ENCODE measurements around the gene KIAA1549. TPM values are rescaled to one million over a fixed set of nuclear protein-coding genes. Genes with fewer than 3 reads are reported as not detected.
"Not testable (repeated sequence)": the region's sequence is repeated elsewhere in the genome, so short reads cannot be mapped to it uniquely, and the experiment has no call there.

The KIAA1549 gene
- 5.8 and 7.6 TPM in 2 replicates for total RNA-seq

DNA sequence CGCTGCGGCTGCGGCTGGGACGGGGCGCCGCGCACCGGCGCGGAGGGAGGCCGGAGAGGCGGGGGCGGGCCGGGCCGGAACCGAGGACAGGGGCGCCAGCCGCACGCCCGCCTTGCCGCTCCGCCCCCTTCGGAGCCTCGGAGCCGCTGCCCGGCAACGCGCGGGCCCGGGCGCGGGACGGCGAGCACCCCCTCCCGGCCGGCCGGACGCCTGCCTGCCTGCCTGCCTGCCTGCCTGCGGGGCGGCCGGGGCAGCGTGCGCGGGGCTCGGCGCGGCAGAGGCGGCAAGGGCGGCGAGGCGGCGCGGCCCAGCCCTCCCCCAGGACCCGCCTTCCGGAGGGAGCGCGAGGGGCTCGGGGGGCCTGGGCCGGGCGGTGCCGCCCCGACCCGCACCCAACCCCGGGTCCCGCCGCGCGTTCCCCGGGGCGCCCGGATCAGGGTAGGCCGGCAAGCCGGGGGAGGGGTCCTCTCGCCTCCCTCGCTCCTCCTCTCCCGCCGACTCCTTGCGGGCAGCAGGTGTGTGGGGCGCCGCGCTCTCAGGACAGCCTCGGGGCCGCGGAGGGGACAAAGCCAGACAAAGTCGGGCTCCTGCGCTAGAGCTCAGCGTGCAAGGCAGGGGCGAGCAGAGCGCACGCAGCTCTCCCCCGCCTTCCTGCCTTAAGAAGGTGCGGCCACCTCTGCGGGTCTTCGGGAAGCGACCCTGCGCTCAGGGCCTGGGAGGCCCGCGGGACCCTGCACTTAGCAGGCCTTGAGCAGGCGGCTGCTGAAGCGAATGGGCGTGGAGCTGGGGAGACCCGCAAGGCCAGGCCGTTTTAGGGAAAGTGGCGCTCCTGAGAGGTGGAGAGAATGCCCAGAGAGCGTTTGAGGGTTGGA, at the start of gene KIAA1549:
Gene KIAA1549, minus strand, starts transcription at position 58 of the 872 bp plus-strand sequence. CDS start 120 bp downstream, outside the sequence.
- no peaks in the 10 kb centered on the region for H3K36me3 ChIP-seq (ENCODE audit: control insufficient read depth, insufficient read depth, low read length)
- peak within 1 kb of the TSS; percentile 67 for H3K4me3 ChIP-seq (ENCODE audit: low read depth, low read length)
- TF ChIP-seq, protein P1, sequence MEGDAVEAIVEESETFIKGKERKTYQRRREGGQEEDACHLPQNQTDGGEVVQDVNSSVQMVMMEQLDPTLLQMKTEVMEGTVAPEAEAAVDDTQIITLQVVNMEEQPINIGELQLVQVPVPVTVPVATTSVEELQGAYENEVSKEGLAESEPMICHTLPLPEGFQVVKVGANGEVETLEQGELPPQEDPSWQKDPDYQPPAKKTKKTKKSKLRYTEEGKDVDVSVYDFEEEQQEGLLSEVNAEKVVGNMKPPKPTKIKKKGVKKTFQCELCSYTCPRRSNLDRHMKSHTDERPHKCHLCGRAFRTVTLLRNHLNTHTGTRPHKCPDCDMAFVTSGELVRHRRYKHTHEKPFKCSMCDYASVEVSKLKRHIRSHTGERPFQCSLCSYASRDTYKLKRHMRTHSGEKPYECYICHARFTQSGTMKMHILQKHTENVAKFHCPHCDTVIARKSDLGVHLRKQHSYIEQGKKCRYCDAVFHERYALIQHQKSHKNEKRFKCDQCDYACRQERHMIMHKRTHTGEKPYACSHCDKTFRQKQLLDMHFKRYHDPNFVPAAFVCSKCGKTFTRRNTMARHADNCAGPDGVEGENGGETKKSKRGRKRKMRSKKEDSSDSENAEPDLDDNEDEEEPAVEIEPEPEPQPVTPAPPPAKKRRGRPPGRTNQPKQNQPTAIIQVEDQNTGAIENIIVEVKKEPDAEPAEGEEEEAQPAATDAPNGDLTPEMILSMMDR (IDR thresholded peaks at IDR 0.05; ENCODE audit: insufficient read depth, low read length, poor library complexity, severe bottlenecking): no peak
- H3K27me3 ChIP-seq (ENCODE audit: control insufficient read depth, insufficient read depth, low read length): no peaks in the 10 kb centered on the region
- no peak for DNase-seq (ENCODE audit: low read depth)

DNA sequence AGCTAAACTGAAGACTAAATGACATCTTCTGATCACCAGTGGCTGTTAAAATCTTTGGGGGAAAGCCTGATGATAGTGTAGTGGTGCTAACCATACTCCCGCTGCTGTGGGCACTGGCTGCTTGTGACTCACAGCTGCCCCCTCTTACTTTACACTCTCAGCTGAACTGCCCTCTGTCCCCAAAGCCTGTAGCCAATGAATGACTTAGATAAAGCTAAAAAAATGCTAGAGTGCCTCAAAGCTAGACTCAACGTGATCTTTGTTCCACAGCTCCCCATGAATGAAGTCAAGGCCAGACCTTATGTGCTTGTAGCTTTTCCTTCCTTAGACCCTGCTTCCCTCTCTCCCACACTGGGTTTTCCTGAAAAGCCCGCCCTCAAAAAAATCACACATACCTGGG, 48.2 kb upstream of the KIAA1549 start:
- no peak for DNase-seq (ENCODE audit: low read depth)
- Histone ChIP-seq H3K36me3 (ENCODE audit: control insufficient read depth, insufficient read depth, low read length) (peaks cover 1% of the 10 kb centered on the region), H3K27me3 (ENCODE audit: control insufficient read depth, insufficient read depth, low read length) (no peaks in the 10 kb centered on the region), H3K4me3 (ENCODE audit: low read depth, low read length) (no peak overlapping the region)
- TF ChIP-seq, protein P1 (IDR thresholded peaks at IDR 0.05; ENCODE audit: insufficient read depth, low read length, poor library complexity, severe bottlenecking): no peak

DNA sequence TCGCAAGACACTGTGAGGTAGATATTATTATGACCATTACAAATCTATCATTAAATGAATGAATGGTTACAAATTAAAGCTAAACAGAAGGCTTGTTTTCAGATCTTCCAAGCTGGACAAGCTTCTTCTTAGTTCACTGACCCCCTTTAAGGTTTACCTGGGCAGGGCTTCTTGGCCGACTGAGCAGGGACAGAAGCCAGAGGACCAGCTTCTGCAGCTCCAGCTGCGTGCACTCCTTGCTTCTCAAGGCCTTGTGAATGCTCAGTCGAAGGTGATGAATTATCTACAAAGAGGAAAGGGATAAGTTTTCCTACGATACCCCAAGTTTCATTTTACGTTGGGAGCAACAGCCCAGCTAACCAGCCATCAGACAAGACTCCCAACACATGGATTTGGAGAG, 45.4 kb upstream of the KIAA1549 start:
- no peak for DNase-seq (ENCODE audit: low read depth)
- no peak overlapping the region for H3K4me3 ChIP-seq (ENCODE audit: low read depth, low read length)
- H3K27me3 ChIP-seq (ENCODE audit: control insufficient read depth, insufficient read depth, low read length): no peaks in the 10 kb centered on the region
- peaks cover 4% of the 10 kb centered on the region for H3K36me3 ChIP-seq (ENCODE audit: control insufficient read depth, insufficient read depth, low read length)
- TF ChIP-seq, protein P1 (IDR thresholded peaks at IDR 0.05; ENCODE audit: insufficient read depth, low read length, poor library complexity, severe bottlenecking): no peak

DNA sequence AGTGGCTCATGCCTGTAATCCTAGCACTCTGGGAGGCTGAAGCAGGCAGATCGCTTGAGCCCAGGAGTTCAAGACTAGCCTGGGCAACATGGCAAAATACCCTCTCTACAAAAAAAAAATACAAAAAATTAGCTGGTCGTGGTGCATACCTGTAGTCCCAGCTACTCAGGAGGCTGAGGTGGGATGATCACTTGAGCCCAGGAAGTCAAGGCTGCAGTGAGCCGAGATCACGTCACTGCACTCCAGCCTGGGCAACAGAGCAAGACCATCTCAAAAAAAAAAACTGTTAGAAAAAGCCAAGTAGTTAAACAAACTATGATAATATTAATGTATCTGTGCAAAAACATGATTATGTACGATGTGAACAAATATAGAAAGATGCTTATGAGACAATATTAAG, 44.7 kb upstream of the KIAA1549 start:
- not testable (repeated sequence) for H3K4me3 ChIP-seq (ENCODE audit: low read depth, low read length); H3K36me3 ChIP-seq (ENCODE audit: control insufficient read depth, insufficient read depth, low read length); H3K27me3 ChIP-seq (ENCODE audit: control insufficient read depth, insufficient read depth, low read length); DNase-seq (ENCODE audit: low read depth)

DNA sequence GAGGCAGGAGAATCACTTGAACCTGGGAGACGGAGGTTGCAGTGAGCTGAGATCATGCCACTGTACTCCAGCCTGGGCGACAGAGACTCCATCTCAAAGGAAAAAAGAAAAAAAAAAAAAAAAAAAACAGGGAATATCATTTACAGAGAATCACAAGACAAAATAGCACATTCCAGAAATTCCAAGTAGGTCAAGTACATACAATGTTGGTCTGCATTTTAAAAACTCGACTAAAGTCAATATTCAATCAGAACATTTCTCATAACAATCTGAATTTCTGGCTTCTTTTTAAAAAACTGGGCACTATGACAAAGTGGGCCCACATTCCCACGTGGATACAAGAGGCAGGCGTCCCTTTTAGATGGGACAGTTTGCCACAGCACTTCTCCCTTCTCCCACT, 41.9 kb upstream of the KIAA1549 start:
- DNase-seq (ENCODE audit: low read depth): no peak
- TF ChIP-seq, protein P1 (IDR thresholded peaks at IDR 0.05; ENCODE audit: insufficient read depth, low read length, poor library complexity, severe bottlenecking): no peak
- no peak overlapping the region for H3K4me3 ChIP-seq (ENCODE audit: low read depth, low read length)
- peaks cover 4% of the 10 kb centered on the region for H3K36me3 ChIP-seq (ENCODE audit: control insufficient read depth, insufficient read depth, low read length)
- no peaks in the 10 kb centered on the region for H3K27me3 ChIP-seq (ENCODE audit: control insufficient read depth, insufficient read depth, low read length)

DNA sequence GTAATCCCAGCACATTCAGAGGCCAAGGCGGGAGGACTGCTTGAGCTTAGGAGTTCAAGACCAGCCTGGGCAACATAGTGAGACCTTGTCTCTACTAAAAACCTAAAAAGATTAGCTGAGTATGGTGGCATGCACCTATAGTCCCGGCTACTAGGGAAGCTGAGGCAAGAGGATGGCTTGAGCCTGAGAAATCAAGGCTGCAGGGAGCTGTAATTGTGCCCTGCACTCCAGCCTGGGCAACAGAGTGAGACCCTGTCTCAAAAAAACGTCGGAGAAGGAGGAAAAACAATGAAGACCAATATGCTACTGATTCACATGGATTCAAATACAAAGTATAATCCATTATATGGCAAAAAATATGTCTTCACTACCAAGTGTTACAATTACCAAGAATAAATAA, 41.1 kb upstream of the KIAA1549 start:
- Histone ChIP-seq H3K4me3 (ENCODE audit: low read depth, low read length) (no peak overlapping the region), H3K36me3 (ENCODE audit: control insufficient read depth, insufficient read depth, low read length) (peaks cover 4% of the 10 kb centered on the region), H3K27me3 (ENCODE audit: control insufficient read depth, insufficient read depth, low read length) (no peaks in the 10 kb centered on the region)
- TF ChIP-seq, protein P1 (IDR thresholded peaks at IDR 0.05; ENCODE audit: insufficient read depth, low read length, poor library complexity, severe bottlenecking): no peak
- no peak for DNase-seq (ENCODE audit: low read depth)
